Activated CD4-positive, alpha-beta T cell treated with anti-CD3 and anti-CD28 coated beads for 1 hour (primary cell): ENCODE data around the gene NUDCD3.
A peak's percentile ranks its signal among the peaks of the same experiment; 100 is the strongest.
"Not testable (repeated sequence)": the region's sequence is repeated elsewhere in the genome, so short reads cannot be mapped to it uniquely, and the experiment has no call there.

Experiments
- DNase-seq: peaks from one replicate; pipeline ENCODE4 v3.0.0-alpha.2; 2020

NUDCD3 gene

GRCh38 chr7:44517175-44517574 lies 26.7 kb upstream of the NUDCD3 start:
- DNase-seq: no peak

- DNase-seq: no peak
Measured at GRCh38 chr7:44515590-44516268, 25.3 kb upstream of the NUDCD3 start.

- DNase-seq: no peak
Measured at GRCh38 chr7:44512736-44513135, 22.3 kb upstream of the NUDCD3 start.

GRCh38 chr7:44511863-44512468 lies 21.5 kb upstream of the NUDCD3 start:
- no peak for DNase-seq

- DNase-seq: no peak
Measured at GRCh38 chr7:44511236-44511635, 20.8 kb upstream of the NUDCD3 start.

GRCh38 chr7:44508328-44509030 lies 18.0 kb upstream of the NUDCD3 start:
- no peak for DNase-seq

- not testable (repeated sequence) for DNase-seq
Measured at GRCh38 chr7:44506592-44507288, 16.3 kb upstream of the NUDCD3 start.

- no peak for DNase-seq
Measured at GRCh38 chr7:44505595-44505994, 15.1 kb upstream of the NUDCD3 start.

- DNase-seq: no peak
Measured at GRCh38 chr7:44498230-44498954, 7.9 kb upstream of the NUDCD3 start.

GRCh38 chr7:44497155-44498027 lies 6.9 kb upstream of the NUDCD3 start:
- DNase-seq: no peak

- no peak for DNase-seq
Measured at GRCh38 chr7:44496385-44496784, 5.9 kb upstream of the NUDCD3 start.

- no peak for DNase-seq
Measured at GRCh38 chr7:44494960-44495359, 4.5 kb upstream of the NUDCD3 start.

GRCh38 chr7:44491229-44491628 lies 771 bp upstream of the NUDCD3 start:
- no peak for DNase-seq

GRCh38 chr7:44489955-44490350 lies 505 bp downstream of the NUDCD3 start:
- DNase-seq: peak; percentile 30

GRCh38 chr7:44488955-44489354 lies 1.5 kb downstream of the NUDCD3 start:
- DNase-seq: no peak

- no peak for DNase-seq
Measured at GRCh38 chr7:44486693-44487092, 3.8 kb downstream of the NUDCD3 start.

GRCh38 chr7:44486001-44486400 lies 4.5 kb downstream of the NUDCD3 start:
- DNase-seq: no peak

- DNase-seq: no peak
Measured at GRCh38 chr7:44484482-44485313, 5.8 kb downstream of the NUDCD3 start.

GRCh38 chr7:44482502-44483485 lies 7.7 kb downstream of the NUDCD3 start:
- no peak for DNase-seq

GRCh38 chr7:44477938-44478337 lies 12.5 kb downstream of the NUDCD3 start:
- DNase-seq: no peak
